Breast epithelium (tissue), 3 donors: Measurements from ENCODE around the gene ZNF662.

Source experiments
- POLR2A ChIP-seq: fragments of 450-650 bp; IDR thresholded peaks from one replicate; pipeline ENCODE4 v1.6.1; 2016; ENCODE audit warnings: antibody characterized with exemption, mild to moderate bottlenecking, moderate library complexity
- POLR2AphosphoS5 ChIP-seq, 3 donors: sonication (generic); formaldehyde crosslinking; IDR thresholded peaks; one replicate each; pipeline ENCODE4 v1.6.1; 2017; ENCODE audit warnings: antibody characterized with exemption in 3 of 3
- TF ChIP-seq, protein P1 (sequence below), 3 donors: fragments of 450-650 bp; IDR thresholded peaks; one replicate each; pipeline ENCODE4 v1.5.1; 2016 to 2017; ENCODE audit warnings: antibody characterized with exemption in 3 of 3, mild to moderate bottlenecking in 3 of 3, moderate library complexity in 3 of 3

DNA sequence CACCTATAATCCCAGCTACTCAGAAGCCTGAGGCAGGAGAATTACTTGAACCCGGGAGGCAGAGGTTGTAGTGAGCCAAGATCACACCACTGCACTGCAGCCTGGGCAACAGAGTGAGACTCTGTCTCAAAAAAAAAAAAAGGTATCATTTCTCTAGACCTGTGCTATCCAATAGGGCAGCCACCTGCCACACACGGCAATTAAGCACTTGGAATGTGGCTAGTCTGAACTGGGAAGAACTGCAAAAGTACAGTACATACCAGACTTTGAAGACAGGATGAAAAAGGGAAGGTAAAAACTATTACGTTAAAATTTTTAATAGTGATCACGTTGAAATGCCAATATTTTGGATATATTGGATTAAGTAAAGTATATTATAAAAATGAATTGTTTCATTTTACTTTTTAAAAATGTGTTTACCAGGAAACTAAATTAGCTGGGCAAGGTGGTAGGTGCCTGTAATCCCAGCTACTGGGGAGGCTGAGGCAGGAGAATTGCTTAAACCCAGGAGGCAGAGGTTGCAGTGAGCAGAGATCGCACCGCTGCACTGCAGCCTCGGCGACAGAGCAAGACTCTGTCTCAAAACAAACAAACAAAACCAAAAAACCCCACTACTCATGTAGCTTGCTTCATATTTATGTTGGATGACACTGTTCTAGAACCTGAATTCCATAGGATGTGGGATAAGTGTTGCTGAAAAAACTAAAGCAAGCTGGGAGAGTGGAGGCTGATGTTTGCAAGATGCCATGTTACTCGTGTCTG lies 32.5 kb upstream of the ZNF662 start:
- TF ChIP-seq, protein P1, sequence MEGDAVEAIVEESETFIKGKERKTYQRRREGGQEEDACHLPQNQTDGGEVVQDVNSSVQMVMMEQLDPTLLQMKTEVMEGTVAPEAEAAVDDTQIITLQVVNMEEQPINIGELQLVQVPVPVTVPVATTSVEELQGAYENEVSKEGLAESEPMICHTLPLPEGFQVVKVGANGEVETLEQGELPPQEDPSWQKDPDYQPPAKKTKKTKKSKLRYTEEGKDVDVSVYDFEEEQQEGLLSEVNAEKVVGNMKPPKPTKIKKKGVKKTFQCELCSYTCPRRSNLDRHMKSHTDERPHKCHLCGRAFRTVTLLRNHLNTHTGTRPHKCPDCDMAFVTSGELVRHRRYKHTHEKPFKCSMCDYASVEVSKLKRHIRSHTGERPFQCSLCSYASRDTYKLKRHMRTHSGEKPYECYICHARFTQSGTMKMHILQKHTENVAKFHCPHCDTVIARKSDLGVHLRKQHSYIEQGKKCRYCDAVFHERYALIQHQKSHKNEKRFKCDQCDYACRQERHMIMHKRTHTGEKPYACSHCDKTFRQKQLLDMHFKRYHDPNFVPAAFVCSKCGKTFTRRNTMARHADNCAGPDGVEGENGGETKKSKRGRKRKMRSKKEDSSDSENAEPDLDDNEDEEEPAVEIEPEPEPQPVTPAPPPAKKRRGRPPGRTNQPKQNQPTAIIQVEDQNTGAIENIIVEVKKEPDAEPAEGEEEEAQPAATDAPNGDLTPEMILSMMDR (IDR thresholded peaks at IDR 0.05), result no peak
- TF ChIP-seq POLR2AphosphoS5 (IDR thresholded peaks at IDR 0.05) (no peak), POLR2A (no peak)
